ENCODE measurements around the gene DLX2.

DNA sequence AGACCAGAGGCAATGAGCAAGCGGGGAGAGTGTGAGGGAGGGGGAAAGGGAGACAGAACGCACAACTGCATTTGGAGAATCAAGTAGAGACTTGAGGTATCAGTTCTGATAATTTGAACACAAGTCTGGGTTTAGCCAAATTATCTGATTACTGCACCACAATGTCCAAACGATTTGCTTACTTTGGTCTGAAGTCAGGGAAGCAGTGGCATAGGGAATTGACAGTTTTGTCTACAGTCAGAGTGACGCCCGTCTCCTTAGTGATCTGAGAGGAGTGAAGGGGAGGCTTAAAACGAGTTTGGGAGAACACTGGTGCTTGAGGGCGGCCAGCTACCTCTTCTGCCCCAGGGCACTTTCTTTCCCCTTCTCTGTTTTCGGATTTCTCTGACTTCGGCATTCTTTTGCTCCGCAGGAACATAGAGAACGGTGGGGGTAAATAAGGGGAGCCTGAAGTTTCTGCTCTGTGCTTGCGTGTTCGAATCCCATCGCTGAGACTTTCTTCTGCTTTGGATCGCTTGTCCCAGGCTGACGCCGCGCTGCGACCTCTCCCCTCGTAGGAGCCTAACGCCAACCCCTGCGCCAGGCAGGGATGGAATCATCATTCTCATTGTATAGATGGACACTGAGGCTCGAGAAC, 2.9 kb upstream of the DLX2 start:
- TF ChIP-seq, protein P1, sequence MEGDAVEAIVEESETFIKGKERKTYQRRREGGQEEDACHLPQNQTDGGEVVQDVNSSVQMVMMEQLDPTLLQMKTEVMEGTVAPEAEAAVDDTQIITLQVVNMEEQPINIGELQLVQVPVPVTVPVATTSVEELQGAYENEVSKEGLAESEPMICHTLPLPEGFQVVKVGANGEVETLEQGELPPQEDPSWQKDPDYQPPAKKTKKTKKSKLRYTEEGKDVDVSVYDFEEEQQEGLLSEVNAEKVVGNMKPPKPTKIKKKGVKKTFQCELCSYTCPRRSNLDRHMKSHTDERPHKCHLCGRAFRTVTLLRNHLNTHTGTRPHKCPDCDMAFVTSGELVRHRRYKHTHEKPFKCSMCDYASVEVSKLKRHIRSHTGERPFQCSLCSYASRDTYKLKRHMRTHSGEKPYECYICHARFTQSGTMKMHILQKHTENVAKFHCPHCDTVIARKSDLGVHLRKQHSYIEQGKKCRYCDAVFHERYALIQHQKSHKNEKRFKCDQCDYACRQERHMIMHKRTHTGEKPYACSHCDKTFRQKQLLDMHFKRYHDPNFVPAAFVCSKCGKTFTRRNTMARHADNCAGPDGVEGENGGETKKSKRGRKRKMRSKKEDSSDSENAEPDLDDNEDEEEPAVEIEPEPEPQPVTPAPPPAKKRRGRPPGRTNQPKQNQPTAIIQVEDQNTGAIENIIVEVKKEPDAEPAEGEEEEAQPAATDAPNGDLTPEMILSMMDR (IDR thresholded peaks at IDR 0.05) = no peak
- no peak for TF ChIP-seq POLR2A (IDR thresholded peaks at IDR 0.05)
